ENCODE results near the gene PEX10.

DNA sequence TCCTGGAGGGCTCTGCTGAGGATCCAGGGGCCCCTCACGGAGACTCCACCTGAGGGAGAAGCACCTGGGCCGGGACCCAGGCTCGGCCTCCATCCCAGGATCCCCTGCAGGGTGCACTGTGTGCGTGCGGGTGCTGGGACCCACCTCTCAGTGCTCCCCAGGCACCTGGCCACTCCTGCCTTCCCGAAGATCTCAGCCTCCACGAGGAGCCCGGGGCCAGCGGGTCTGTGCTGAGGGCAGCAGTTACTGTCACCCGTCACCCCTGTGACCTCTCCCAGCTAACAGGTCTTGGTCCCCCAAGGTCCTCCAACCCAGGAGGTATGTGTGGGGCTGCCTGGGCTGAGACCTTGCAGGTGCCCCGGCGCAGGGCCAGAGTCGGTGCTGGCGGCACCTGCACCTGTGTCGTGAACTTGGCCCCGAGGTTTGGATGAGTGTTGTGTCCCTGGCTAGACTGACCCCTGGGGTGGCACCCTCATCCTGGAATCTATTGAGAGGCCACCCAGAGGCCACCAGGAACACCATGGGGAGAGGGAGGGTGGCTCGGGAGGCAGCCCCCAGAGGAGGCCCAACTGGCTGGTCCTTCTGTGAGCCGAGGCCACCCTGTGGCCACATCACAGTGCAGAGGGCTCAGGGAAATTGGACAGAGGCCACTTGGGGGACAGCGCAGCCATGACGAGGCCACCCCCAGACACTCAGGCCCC lies 38.7 kb downstream of the PEX10 start:
- TF ChIP-seq EZH2 (IDR thresholded peaks at IDR 0.05; ENCODE audit: borderline replicate concordance) (no peak), CTCF (IDR thresholded peaks at IDR 0.05; ENCODE audit: poor library complexity) (no peak), EZH2phosphoT487 (IDR thresholded peaks at IDR 0.05; ENCODE audit: low read depth, severe bottlenecking, unreplicated experiment) (no peak)

All from hepatocyte (in vitro differentiated cells).